Stimulated activated CD8-positive, alpha-beta memory T cell treated with anti-CD3 and anti-CD28 coated beads, Interleukin-12 subunit alpha, Interleukin-12 subunit beta, amount 100 ng/mL, for 4 hours (primary cell): ENCODE measurements around the gene PEX3.

Experiments
- DNase-seq: peaks from one replicate; pipeline ENCODE4 v3.0.0-alpha.2; 2020; ENCODE audit warnings: low read depth

The PEX3 gene

GRCh38 chr6:143539106-143539505 lies 88.5 kb downstream of the PEX3 start:
- no peak for DNase-seq

GRCh38 chr6:143539734-143540133 lies 89.1 kb downstream of the PEX3 start:
- DNase-seq: no peak

GRCh38 chr6:143540192-143540591 lies 89.6 kb downstream of the PEX3 start:
- DNase-seq: no peak
